Measurements from ENCODE around the gene PIAS2. TPM values are rescaled to one million over a fixed set of nuclear protein-coding genes. Genes with fewer than 3 reads are reported as not detected.

Gene PIAS2
- total RNA-seq, 4 donors from 2014 or later, result 16.3 to 42.1 (median 24.3) TPM

DNA sequence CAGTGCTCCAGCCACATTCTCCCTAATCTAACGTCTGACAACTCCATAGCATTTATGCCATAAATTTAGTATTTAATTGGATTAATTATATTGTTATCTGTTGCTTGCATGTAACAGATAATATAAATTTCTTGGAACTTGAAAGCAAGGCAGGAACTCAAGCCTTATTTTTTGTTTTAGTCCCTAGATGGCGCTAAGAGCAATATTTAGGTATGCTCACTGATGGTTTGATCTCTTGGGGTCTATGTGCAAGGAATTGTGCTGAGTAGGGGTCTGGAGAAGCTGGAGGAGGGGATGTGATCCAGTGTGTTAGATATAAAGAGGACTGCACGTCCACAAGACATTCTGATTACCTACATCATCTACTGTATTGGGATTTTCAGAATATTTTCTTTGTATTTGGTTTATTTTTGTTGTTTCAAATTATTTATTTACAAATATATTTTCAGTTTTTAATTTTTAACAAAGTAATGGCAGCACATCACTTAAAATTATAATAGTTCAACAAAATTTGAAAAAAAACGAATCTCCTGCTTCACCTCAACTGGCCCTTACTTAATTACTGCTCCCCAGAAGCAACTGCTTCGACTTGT, 32.9 kb upstream of the PIAS2 start:
- no peak for DNase-seq
- Histone ChIP-seq H3K27ac (no peak overlapping the region), H3K4me1 (no peaks in the 10 kb centered on the region), H3K9me3 (no peaks in the 10 kb centered on the region), H3K27me3 (no peaks in the 10 kb centered on the region), H3K4me3 (no peak overlapping the region), H3K36me3 (no peaks in the 10 kb centered on the region)
- TF ChIP-seq, protein P1, sequence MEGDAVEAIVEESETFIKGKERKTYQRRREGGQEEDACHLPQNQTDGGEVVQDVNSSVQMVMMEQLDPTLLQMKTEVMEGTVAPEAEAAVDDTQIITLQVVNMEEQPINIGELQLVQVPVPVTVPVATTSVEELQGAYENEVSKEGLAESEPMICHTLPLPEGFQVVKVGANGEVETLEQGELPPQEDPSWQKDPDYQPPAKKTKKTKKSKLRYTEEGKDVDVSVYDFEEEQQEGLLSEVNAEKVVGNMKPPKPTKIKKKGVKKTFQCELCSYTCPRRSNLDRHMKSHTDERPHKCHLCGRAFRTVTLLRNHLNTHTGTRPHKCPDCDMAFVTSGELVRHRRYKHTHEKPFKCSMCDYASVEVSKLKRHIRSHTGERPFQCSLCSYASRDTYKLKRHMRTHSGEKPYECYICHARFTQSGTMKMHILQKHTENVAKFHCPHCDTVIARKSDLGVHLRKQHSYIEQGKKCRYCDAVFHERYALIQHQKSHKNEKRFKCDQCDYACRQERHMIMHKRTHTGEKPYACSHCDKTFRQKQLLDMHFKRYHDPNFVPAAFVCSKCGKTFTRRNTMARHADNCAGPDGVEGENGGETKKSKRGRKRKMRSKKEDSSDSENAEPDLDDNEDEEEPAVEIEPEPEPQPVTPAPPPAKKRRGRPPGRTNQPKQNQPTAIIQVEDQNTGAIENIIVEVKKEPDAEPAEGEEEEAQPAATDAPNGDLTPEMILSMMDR (IDR thresholded peaks at IDR 0.05), result peak in 1 of 6 experiments; percentile 4
- no peak for TF ChIP-seq POLR2A (IDR thresholded peaks at IDR 0.05)

DNA sequence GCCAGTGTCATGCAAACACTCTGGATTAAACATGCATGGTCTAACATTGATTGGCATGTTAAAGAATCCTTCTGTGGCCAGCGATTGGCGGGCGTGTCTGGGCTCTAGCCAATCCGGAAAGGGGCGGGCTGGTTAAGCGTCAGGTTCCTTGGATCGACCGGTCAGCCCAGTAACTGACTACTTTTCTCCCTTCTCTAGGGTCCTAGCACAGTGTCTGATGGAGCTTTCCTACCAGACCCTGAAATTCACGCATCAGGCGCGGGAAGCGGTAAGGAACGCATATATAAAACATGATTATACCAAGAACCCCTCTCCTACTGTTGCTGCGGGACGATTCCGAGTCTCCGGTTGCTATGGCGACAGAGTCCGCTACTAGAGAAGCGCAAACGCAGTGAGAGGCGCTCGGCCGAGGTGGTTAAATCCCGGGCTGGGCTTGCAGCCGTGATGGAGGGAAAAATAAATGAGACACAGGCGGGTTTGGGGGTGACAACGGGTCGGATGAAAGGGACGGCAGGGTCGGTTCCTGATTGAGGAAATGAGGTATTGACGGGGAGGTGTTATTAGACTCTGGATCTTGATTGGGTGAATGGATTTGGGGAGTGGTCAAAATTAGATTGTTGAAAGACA, 29.5 kb upstream of the PIAS2 start:
- DNase-seq, result peak; percentile 63 to 77 (median 72)
- H3K27me3 ChIP-seq, result no peaks in the 10 kb centered on the region
- no peaks in the 10 kb centered on the region for H3K36me3 ChIP-seq
- H3K27ac ChIP-seq, result no peak overlapping the region
- H3K4me1 ChIP-seq, result no peaks in the 10 kb centered on the region
- no peak for TF ChIP-seq POLR2A (IDR thresholded peaks at IDR 0.05)
- TF ChIP-seq, protein P1 (IDR thresholded peaks at IDR 0.05), result no peak
- H3K9me3 ChIP-seq, result no peaks in the 10 kb centered on the region
- peak overlapping the region; percentile 40 to 56 (median 50) for H3K4me3 ChIP-seq

DNA sequence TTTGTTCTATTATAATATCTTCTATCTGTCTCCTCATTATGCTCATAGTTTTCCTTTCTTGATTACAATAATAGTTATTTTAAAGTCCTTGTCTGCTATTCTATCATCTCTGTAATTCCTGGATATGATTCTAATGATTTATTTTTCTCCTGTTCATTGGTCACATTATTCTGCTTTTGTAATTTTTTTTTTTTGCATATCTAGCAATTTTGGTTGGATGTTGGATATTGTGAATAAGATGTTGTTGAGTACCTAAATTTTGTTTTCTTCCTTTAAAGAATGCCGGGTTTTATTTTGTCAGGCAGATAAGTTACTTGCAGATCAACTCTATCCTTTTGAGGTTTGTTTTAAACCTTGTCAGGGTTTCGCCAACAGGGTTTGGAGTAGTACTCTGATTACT, 25.3 kb upstream of the PIAS2 start:
- no peak for TF ChIP-seq POLR2A (IDR thresholded peaks at IDR 0.05)
- no peak for DNase-seq
- Histone ChIP-seq H3K4me3 (no peak overlapping the region), H3K27me3 (no peaks in the 10 kb centered on the region), H3K9me3 (no peaks in the 10 kb centered on the region), H3K4me1 (no peaks in the 10 kb centered on the region), H3K27ac (no peak overlapping the region), H3K36me3 (no peaks in the 10 kb centered on the region)

DNA sequence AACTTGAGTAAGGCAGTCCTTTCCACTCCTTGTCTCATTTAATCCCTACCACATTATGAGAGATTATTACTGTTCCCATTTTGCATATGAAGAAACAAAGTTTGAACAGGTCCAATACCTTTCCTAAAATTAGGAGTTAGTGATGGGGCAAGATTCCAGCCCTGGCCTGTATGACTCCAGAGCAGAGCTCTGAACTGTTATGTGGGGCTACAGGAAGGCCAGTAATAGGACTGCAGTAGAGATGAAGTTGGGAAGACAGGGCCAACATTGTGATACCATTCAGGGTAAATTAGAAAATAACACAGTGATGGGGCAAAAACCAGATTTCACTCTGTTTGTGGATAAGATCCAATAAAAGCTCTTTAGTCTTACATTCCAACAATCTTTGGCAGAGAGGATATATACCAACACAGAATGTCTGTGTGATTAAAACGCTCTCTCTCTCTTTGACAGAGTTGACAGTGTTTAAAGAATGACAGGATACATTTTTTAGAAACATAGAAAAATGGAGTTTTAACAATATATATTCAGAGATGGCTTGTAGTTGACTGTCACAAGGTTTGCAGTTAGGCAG, 22.8 kb upstream of the PIAS2 start:
- H3K9me3 ChIP-seq, result no peaks in the 10 kb centered on the region
- H3K27me3 ChIP-seq, result no peaks in the 10 kb centered on the region
- H3K4me1 ChIP-seq, result no peaks in the 10 kb centered on the region
- no peak for TF ChIP-seq POLR2A (IDR thresholded peaks at IDR 0.05)
- TF ChIP-seq, protein P1 (IDR thresholded peaks at IDR 0.05), result no peak
- H3K4me3 ChIP-seq, result no peak overlapping the region
- H3K27ac ChIP-seq, result no peak overlapping the region
- no peaks in the 10 kb centered on the region for H3K36me3 ChIP-seq
- no peak for DNase-seq

GRCh38 chr18:46939337-46939963, 22.1 kb upstream of the PIAS2 start:
- Histone ChIP-seq H3K4me3 (no peak overlapping the region), H3K36me3 (no peaks in the 10 kb centered on the region), H3K27ac (no peak overlapping the region), H3K9me3 (no peaks in the 10 kb centered on the region), H3K27me3 (no peaks in the 10 kb centered on the region), H3K4me1 (no peaks in the 10 kb centered on the region)
- no peak for DNase-seq
- TF ChIP-seq, protein P1 (IDR thresholded peaks at IDR 0.05), result no peak
- no peak for TF ChIP-seq POLR2A (IDR thresholded peaks at IDR 0.05)

- Histone ChIP-seq H3K4me1 (peaks cover 0 to 14% (median 2%) of the 10 kb centered on the region in 4 donors), H3K27ac (no peak overlapping the region), H3K9me3 (no peaks in the 10 kb centered on the region), H3K36me3 (no peaks in the 10 kb centered on the region), H3K4me3 (no peak overlapping the region), H3K27me3 (no peaks in the 10 kb centered on the region)
- TF ChIP-seq, protein P1 (IDR thresholded peaks at IDR 0.05), result no peak
- no peak for TF ChIP-seq POLR2A (IDR thresholded peaks at IDR 0.05)
- no peak for DNase-seq
Measured at GRCh38 chr18:46920653-46921052, 3.3 kb upstream of the PIAS2 start.

Data from Peyer's patch (tissue), 4 donors.